ENCODE results near the gene CASP1.

DNA sequence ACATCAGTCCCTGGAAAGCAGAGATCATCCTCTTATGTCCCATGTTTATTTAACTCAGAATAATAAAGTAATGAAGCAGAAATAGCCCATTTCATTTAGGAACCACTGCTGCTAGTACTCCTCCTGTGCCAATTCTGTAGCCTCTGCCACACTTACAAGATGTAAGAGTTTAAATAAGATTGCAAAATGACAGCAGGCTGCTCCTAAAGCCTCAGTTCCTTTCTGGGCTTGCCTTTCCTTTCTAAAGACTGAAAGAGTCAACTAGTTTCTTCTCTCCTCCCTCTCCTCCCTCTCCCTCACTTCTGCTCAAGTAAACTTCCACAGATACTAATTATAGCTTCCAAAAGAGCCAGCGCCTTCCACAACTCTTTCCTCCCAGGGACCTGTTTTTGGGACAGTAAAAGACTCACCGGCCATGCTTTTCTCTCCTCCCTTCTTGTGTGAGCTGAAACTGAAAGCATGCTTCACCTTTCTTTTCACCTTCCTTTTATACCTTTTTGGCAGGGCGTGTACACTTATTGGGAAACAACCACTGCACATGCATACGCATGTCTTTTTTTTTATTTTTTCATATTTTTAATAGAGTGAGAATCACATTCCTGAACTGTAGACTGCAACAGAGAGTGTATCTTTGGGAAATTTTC, 36.3 kb upstream of the CASP1 start:
- TF ChIP-seq, protein P1, sequence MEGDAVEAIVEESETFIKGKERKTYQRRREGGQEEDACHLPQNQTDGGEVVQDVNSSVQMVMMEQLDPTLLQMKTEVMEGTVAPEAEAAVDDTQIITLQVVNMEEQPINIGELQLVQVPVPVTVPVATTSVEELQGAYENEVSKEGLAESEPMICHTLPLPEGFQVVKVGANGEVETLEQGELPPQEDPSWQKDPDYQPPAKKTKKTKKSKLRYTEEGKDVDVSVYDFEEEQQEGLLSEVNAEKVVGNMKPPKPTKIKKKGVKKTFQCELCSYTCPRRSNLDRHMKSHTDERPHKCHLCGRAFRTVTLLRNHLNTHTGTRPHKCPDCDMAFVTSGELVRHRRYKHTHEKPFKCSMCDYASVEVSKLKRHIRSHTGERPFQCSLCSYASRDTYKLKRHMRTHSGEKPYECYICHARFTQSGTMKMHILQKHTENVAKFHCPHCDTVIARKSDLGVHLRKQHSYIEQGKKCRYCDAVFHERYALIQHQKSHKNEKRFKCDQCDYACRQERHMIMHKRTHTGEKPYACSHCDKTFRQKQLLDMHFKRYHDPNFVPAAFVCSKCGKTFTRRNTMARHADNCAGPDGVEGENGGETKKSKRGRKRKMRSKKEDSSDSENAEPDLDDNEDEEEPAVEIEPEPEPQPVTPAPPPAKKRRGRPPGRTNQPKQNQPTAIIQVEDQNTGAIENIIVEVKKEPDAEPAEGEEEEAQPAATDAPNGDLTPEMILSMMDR (IDR thresholded peaks at IDR 0.05; ENCODE audit: low read depth, low read length, poor library complexity, severe bottlenecking): no peak
- TF ChIP-seq EZH2phosphoT487 (IDR thresholded peaks at IDR 0.05; ENCODE audit: borderline replicate concordance, low read length): no peak

Data from DOHH2 (cell line).